H1 (cell line): ENCODE data around the gene OSBP. TPM values are rescaled to one million over a fixed set of nuclear protein-coding genes. Genes with fewer than 3 reads are reported as not detected.

Experiments used
- CTCF ChIA-PET: fragments of 300-600 bp; sonication (Branson Sonifier 250); formaldehyde crosslinking; loops from one replicate; lab custom pipeline; 2021; ENCODE audit not compliant: partially characterized antibody; lab: Charles Lee
- POLR2A ChIA-PET: fragments of 300-600 bp; sonication (Branson Sonifier 250); formaldehyde crosslinking; loops from one replicate; lab custom pipeline; 2021; ENCODE audit warnings: inconsistent platforms; ENCODE audit not compliant: partially characterized antibody; lab: Charles Lee
- DNase-seq, 2 experiments: peaks; one replicate each; pipeline versions ENCODE4 v3.0.0 to v3.0.0-alpha.2; 2010 to 2022; ENCODE audit warnings: low spot score in 2 of 2, low read depth in 1 of 2, mixed read lengths in 1 of 2
- FAIRE-seq: peaks from 2 replicates; lab custom pipeline; 2011; peaks lifted over from hg19 to GRCh38; lab: Jason Lieb, UNC
- H2AFZ ChIP-seq: 2 replicates; pipeline ENCODE4 v1.8.1; 2012; ENCODE audit warnings: low read length, inconsistent platforms
- H2AK5ac ChIP-seq: 2 replicates; pipeline ENCODE4 v1.6.1; 2013; ENCODE audit warnings: low read depth, low read length
- H2BK120ac ChIP-seq: replicated peaks from 2 replicates; pipeline ENCODE3; 2013; ENCODE audit warnings: low read depth, low read length, inconsistent platforms
- H2BK12ac ChIP-seq: 2 replicates; pipeline ENCODE4 v1.6.1; 2013; ENCODE audit warnings: low read depth, low read length
- H2BK15ac ChIP-seq: 2 replicates; pipeline ENCODE4 v1.6.1; 2013; ENCODE audit warnings: low read length
- H2BK20ac ChIP-seq: 2 replicates; pipeline ENCODE4 v1.6.1; 2013; ENCODE audit warnings: low read length
- H2BK5ac ChIP-seq: 2 replicates; pipeline ENCODE4 v1.6.1; 2013; ENCODE audit warnings: low read depth, low read length
- H3K14ac ChIP-seq: 2 replicates; pipeline ENCODE4 v1.6.1; 2013; ENCODE audit warnings: inconsistent platforms; ENCODE audit not compliant: insufficient read length
- H3K18ac ChIP-seq: 2 replicates; pipeline ENCODE4 v1.6.1; 2013; ENCODE audit warnings: low read length; ENCODE audit errors: extremely low read depth
- H3K23ac ChIP-seq: 2 replicates; pipeline ENCODE4 v1.6.1; 2013; ENCODE audit warnings: inconsistent platforms; ENCODE audit not compliant: insufficient read length
- H3K23me2 ChIP-seq: 2 replicates; pipeline ENCODE4 v1.6.1; 2013; ENCODE audit warnings: low read depth, low read length
- H3K27ac ChIP-seq: 2 replicates; pipeline ENCODE4 v1.6.1; 2011; ENCODE audit warnings: low read depth, low read length, inconsistent platforms
- H3K27me3 ChIP-seq, 4 experiments: replicated peaks in 1 of 4; 1 replicate in 1 of 4; 2 replicates in 3 of 4; pipeline versions ENCODE4 v1.6.1 to v1.8.1; 2011 to 2013; ENCODE audit warnings: low read length in 3 of 4, mild to moderate bottlenecking in 3 of 4, inconsistent platforms in 2 of 4, mixed read lengths in 2 of 4, moderate library complexity in 1 of 4; ENCODE audit not compliant: control insufficient read depth in 3 of 4, insufficient read depth in 3 of 4; ENCODE audit errors: extremely low read depth in 1 of 4
- H3K36me3 ChIP-seq, 4 experiments: 2 replicates each; pipeline versions ENCODE4 v1.6.1 to v1.8.1; 2011 to 2013; ENCODE audit warnings: mild to moderate bottlenecking in 4 of 4, low read length in 3 of 4, moderate library complexity in 2 of 4, control low read depth in 1 of 4, inconsistent platforms in 1 of 4; ENCODE audit not compliant: insufficient read depth in 4 of 4, control insufficient read depth in 2 of 4
- H3K4ac ChIP-seq: replicated peaks from 2 replicates; pipeline ENCODE3; 2013; ENCODE audit warnings: low read length, low read depth, mixed read lengths, inconsistent platforms; ENCODE audit not compliant: insufficient read length
- H3K4me1 ChIP-seq, 4 experiments: replicated peaks in 1 of 4; 1 replicate in 1 of 4; 2 replicates in 3 of 4; pipeline versions ENCODE4 v1.6.1 to v1.8.1; 2011 to 2013; ENCODE audit warnings: low read length in 3 of 4, inconsistent platforms in 2 of 4, mixed read lengths in 1 of 4; ENCODE audit not compliant: insufficient read depth in 4 of 4, control insufficient read depth in 3 of 4
- H3K4me2 ChIP-seq, 2 experiments: 2 replicates each; pipeline versions ENCODE4 v1.6.1 to v1.8.1; 2011 to 2013; ENCODE audit warnings: low read depth in 2 of 2, low read length in 2 of 2, control low read depth in 1 of 2, inconsistent platforms in 1 of 2, mild to moderate bottlenecking in 1 of 2; ENCODE audit not compliant: insufficient read depth in 1 of 2
- H3K4me3 ChIP-seq, 4 experiments: fragments of 200-600, 300-600 bp in 1 of 4; sonication (generic), shearing (Covaris generic), sonication (Bioruptor Twin) in 1 of 4; 2 replicates each; pipeline versions ENCODE4 v1.5.1 to v1.8.1; 2011 to 2016; ENCODE audit warnings: low read length in 4 of 4, low read depth in 3 of 4, control low read depth in 2 of 4, inconsistent platforms in 2 of 4, mild to moderate bottlenecking in 2 of 4, mixed read lengths in 1 of 4, moderate library complexity in 1 of 4; ENCODE audit not compliant: insufficient read depth in 2 of 4; ENCODE audit errors: extremely low read depth in 1 of 4
- H3K56ac ChIP-seq: replicated peaks from 2 replicates; pipeline ENCODE3; 2013; ENCODE audit warnings: low read depth, mild to moderate bottlenecking, mixed read lengths, low read length, inconsistent platforms; ENCODE audit not compliant: insufficient read length
- H3K79me1 ChIP-seq: 2 replicates; pipeline ENCODE4 v1.6.1; 2013; ENCODE audit warnings: low read depth, low read length, control low read depth
- H3K79me2 ChIP-seq, 2 experiments: 2 replicates each; pipeline versions ENCODE4 v1.6.1 to v1.8.1; 2012 to 2013; ENCODE audit warnings: low read length in 2 of 2, mild to moderate bottlenecking in 2 of 2, inconsistent platforms in 1 of 2; ENCODE audit not compliant: insufficient read depth in 2 of 2, control insufficient read depth in 1 of 2
- H3K9ac ChIP-seq, 4 experiments: replicated peaks in 1 of 4; 1 replicate in 1 of 4; 2 replicates in 3 of 4; pipeline versions ENCODE4 v1.6.1 to v1.8.1; 2011 to 2013; ENCODE audit warnings: low read depth in 3 of 4, low read length in 3 of 4, control low read depth in 2 of 4, mild to moderate bottlenecking in 2 of 4, moderate library complexity in 2 of 4, inconsistent platforms in 1 of 4; ENCODE audit errors: extremely low read depth in 1 of 4
- H3K9me3 ChIP-seq, 2 experiments: 2 replicates each; pipeline versions ENCODE4 v1.6.1 to v1.8.1; 2012 to 2013; ENCODE audit warnings: mild to moderate bottlenecking in 2 of 2, moderate library complexity in 2 of 2, control low read depth in 1 of 2, inconsistent platforms in 1 of 2, low read depth in 1 of 2, low read length in 1 of 2, mixed read lengths in 1 of 2; ENCODE audit not compliant: insufficient read depth in 2 of 2
- H4K20me1 ChIP-seq, 2 experiments: replicated peaks in 1 of 2; 2 replicates each; pipeline versions ENCODE3 to v1.8.1; 2011 to 2013; ENCODE audit warnings: inconsistent platforms in 2 of 2, low read length in 2 of 2, mild to moderate bottlenecking in 1 of 2; ENCODE audit not compliant: insufficient read depth in 2 of 2, control insufficient read depth in 1 of 2
- H4K5ac ChIP-seq: 2 replicates; pipeline ENCODE4 v1.6.1; 2013; ENCODE audit warnings: low read length, low read depth, mixed read lengths, inconsistent platforms; ENCODE audit not compliant: insufficient read length
- H4K8ac ChIP-seq: 2 replicates; pipeline ENCODE4 v1.8.0; 2013; ENCODE audit warnings: mild to moderate bottlenecking, moderate library complexity, low read length, inconsistent platforms; ENCODE audit not compliant: insufficient read depth; ENCODE audit errors: extremely low read depth
- H4K91ac ChIP-seq: replicated peaks from 2 replicates; pipeline ENCODE3; 2013; ENCODE audit warnings: low read length, mixed read lengths, inconsistent platforms; ENCODE audit not compliant: insufficient read length
- RAD21 ChIP-seq, 2 experiments: IDR thresholded peaks in 1 of 2; conservative IDR thresholded peaks in 1 of 2; 2 replicates each; pipeline ENCODE4 v1.6.1; 2011; ENCODE audit warnings: low read depth in 2 of 2, low read length in 2 of 2, improper control_type of control experiment in 1 of 2, inconsistent platforms in 1 of 2, mild to moderate bottlenecking in 1 of 2, moderate library complexity in 1 of 2
- USF2 ChIP-seq: IDR thresholded peaks from 2 replicates; pipeline ENCODE4 v1.6.1; 2011; ENCODE audit warnings: low read length, improper control_type of control experiment
- WGBS, 2 experiments: shearing (Covaris generic) in 1 of 2; methylation state at CpG; one replicate each; pipeline versions ENCODE4 v1.1.6 to v1.1.7; 2013 to 2015; ENCODE audit warnings: low lambda C conversion rate in 2 of 2, mixed read lengths in 2 of 2, inconsistent platforms in 1 of 2, low coverage in 1 of 2, missing lambda C conversion rate in 1 of 2; ENCODE audit not compliant: insufficient replicate concordance in 2 of 2, insufficient coverage in 1 of 2, insufficient read length in 1 of 2; ENCODE audit errors: extremely low coverage in 1 of 2, missing lambda C conversion rate in 1 of 2; 5-methylcytosine and 5-hydroxymethylcytosine counted together
- polyA plus RNA-seq, 7 experiments: library from polyadenylated mRNA; depleted of rRNA in 3 of 7; stranded (reverse) in 5 of 7; unstranded in 2 of 7; fragments of >200 nt in 5 of 7; fragments of 200-250 nt in 2 of 7; gene quantifications; 1 replicate in 5 of 7; 2 replicates in 1 of 7; 4 replicates in 1 of 7; pipeline versions ENCODE4 v1.2.1 to v1.2.3, GENCODE V29; 2011 to 2013; ENCODE audit warnings: missing spikeins in 2 of 7, mixed read lengths in 2 of 7
- total RNA-seq: library from RNA; stranded (reverse); fragmentation: NEBNext Ultra II Directional; extraction: Animal tissue kit (Norgen Biotek cat#: 25700); gene quantifications from 2 replicates; pipeline ENCODE4 v1.2.1, GENCODE V29; 2021

Gene OSBP
- total and polyA plus RNA-seq, 2 of the 8 experiments (the other 6 are each of a cell fraction or from before 2014, with no cell fraction given), result 13.2 to 43.1 TPM

GRCh38 chr11:59660621-59661020 is 45.0 kb upstream of the OSBP start:
- no peaks in the 10 kb centered on the region for H3K79me1 ChIP-seq
- H3K9ac ChIP-seq, result no peak overlapping the region
- H3K56ac ChIP-seq, result no peak overlapping the region
- H3K9me3 ChIP-seq, result no peaks in the 10 kb centered on the region
- CTCF ChIA-PET, result interaction anchor here (0.6 to 1.2 kb wide), 3 partner anchors 15 to 81 kb away, joined by 3 to 4 read pairs (median 4); no protein-coding TSS in a partner anchor
- no peak overlapping the region for H3K27ac ChIP-seq
- no peak for TF ChIP-seq RAD21 (IDR thresholded peaks at IDR 0.05 in 1 of 2, conservative IDR thresholded peaks at IDR 0.05 in 1 of 2; ENCODE audit: low read depth in 2 of 2, low read length in 2 of 2)
- no peak for TF ChIP-seq USF2
- TF ChIP-seq, all 59 proteins: peak for 0
- no peak overlapping the region for H4K5ac ChIP-seq
- no peak overlapping the region for H2BK12ac ChIP-seq
- H3K18ac ChIP-seq, result no peak overlapping the region
- no peak for DNase-seq
- H2AK5ac ChIP-seq, result no peak overlapping the region
- peaks cover 0 to 5% of the 10 kb centered on the region in 2 experiments for H4K20me1 ChIP-seq
- POLR2A ChIA-PET, result interaction anchor here (1.3 kb wide), 1 partner anchor 8 kb away, joined by 4 read pairs; the partner anchor contains the start of gene PATL1
- H2BK15ac ChIP-seq, result no peak overlapping the region
- no peak overlapping the region for H3K4me3 ChIP-seq
- H4K91ac ChIP-seq, result no peak overlapping the region
- H3K4me1 ChIP-seq, result no peaks in the 10 kb centered on the region
- H3K23ac ChIP-seq, result no peak overlapping the region
- H2AFZ ChIP-seq, result no peak overlapping the region
- no peak overlapping the region; a peak in 1 of 4 replicates for H3K4me2 ChIP-seq
- no peak overlapping the region for H3K14ac ChIP-seq
- no peak overlapping the region for H2BK120ac ChIP-seq
- H3K79me2 ChIP-seq, result no peaks in the 10 kb centered on the region
- H2BK5ac ChIP-seq, result no peak overlapping the region
- H2BK20ac ChIP-seq, result no peak overlapping the region
- no peaks in the 10 kb centered on the region for H3K27me3 ChIP-seq
- H3K23me2 ChIP-seq, result no peaks in the 10 kb centered on the region
- H3K4ac ChIP-seq, result no peak overlapping the region
- WGBS, 2 experiments, result 88% methylated on average over 1 of the region's 1 CpG; no CpG with 5 or more reads in 1 of the 2 experiments
- no peak overlapping the region for H4K8ac ChIP-seq
- H3K36me3 ChIP-seq, result peaks cover 7 to 76% (median 36%) of the 10 kb centered on the region in 4 experiments
- no peak for FAIRE-seq
